ENCODE data around the gene CHRNB4. TPM values are rescaled to one million over a fixed set of nuclear protein-coding genes. Genes with fewer than 3 reads are reported as not detected.

Gene CHRNB4
- total and polyA plus RNA-seq, 2 donors (not counting 1 experiment from before 2014, with no cell fraction given): not detected

DNA sequence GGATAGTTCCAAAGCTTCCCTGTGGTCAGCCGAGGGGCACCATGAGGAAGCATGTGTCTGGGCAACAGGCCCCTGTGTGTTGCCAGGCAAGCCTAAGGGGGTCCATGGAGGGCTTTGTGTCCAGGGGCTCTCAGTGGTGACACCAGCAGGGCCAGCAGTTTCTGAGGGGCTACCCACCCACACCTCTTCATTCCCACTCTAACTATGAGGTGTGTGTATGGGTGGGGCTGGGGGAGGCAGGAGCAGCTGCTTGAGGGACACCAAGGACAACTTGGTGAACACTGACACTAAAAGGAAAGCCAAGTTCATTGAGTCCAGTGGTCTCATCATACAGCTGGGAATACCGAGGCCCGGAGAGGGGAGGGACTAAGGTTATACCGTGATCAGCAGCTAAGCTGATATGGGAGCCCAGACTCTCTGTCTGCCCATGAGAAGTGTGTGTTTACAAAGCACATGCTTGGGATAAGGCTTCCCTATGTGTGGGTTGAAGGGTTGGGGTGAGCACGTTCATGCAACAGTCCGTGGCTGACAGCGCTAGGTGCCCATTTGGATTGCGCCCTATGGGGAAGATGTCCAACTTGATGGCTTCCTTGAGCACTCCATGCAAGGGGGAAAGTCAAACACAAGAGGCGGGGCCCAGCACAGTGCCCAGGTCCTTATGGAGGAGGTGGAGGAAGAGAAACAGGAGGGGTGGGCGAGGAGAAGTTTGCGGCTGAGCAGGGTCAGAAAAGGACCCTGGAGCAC, 34.8 kb upstream of the CHRNB4 start:
- H3K79me2 ChIP-seq (ENCODE audit: control insufficient read depth, insufficient read depth, low read length): no peaks in the 10 kb centered on the region
- H3K27me3 ChIP-seq (ENCODE audit: control insufficient read depth, insufficient read depth, low read length): no peaks in the 10 kb centered on the region
- H3K4me1 ChIP-seq (ENCODE audit: control insufficient read depth, extremely low read depth, insufficient read depth, low read length): no peaks in the 10 kb centered on the region
- TF ChIP-seq EZH2 (IDR thresholded peaks at IDR 0.05; ENCODE audit: low read length, missing control alignments): no peak
- no peak for TF ChIP-seq CTCF (conservative IDR thresholded peaks at IDR 0.05 in 1 of 2, IDR thresholded peaks at IDR 0.05 in 1 of 2; ENCODE audit: low read depth in 1 of 2, low read length in 2 of 2)
- H4K20me1 ChIP-seq (ENCODE audit: control insufficient read depth, extremely low read depth, insufficient read depth, low read length): no peaks in the 10 kb centered on the region
- H2AFZ ChIP-seq (ENCODE audit: low read length): no peak overlapping the region
- H3K36me3 ChIP-seq (ENCODE audit: control insufficient read depth, insufficient read depth, low read length): no peaks in the 10 kb centered on the region
- no peak for DNase-seq (ENCODE audit: low read depth in 2 of 2)
- no peak overlapping the region for H3K9ac ChIP-seq (ENCODE audit: insufficient read depth, low read length)
- H3K9me3 ChIP-seq (ENCODE audit: control insufficient read depth, insufficient read depth, low read depth, low read length): no peaks in the 10 kb centered on the region
- H3K4me3 ChIP-seq (replicated peaks in 1 of 4; ENCODE audit: control extremely low read depth in 1 of 4, insufficient read depth in 1 of 4, low read depth in 3 of 4, low read length in 4 of 4): no peak overlapping the region
- H3K4me2 ChIP-seq (ENCODE audit: extremely low read depth, insufficient read depth, low read length): no peak overlapping the region
- H3K27ac ChIP-seq (ENCODE audit: insufficient read depth, low read length): no peak overlapping the region

DNA sequence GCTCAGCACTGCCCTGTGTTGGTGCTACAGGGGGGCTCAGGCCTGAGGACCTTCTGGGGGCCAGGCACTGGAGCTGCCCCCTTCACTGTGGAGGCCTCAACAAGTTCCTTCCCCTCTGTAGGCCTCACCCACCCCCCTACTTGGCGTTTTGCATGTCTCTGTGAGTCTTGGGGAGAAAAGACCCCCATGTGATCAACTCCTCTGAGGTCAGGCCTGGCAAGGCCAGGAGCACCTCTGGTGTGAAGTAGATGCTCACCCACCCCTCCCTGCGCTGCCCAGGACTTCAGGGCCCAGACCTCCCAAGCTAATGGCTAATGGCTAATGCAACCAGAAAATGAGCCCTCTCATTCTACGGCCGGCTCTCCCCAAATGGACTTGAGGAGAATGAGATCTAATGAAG, 34.2 kb upstream of the CHRNB4 start:
- no peak overlapping the region for H3K4me2 ChIP-seq (ENCODE audit: extremely low read depth, insufficient read depth, low read length)
- no peak overlapping the region for H3K9ac ChIP-seq (ENCODE audit: insufficient read depth, low read length)
- H3K27me3 ChIP-seq (ENCODE audit: control insufficient read depth, insufficient read depth, low read length): no peaks in the 10 kb centered on the region
- H3K36me3 ChIP-seq (ENCODE audit: control insufficient read depth, insufficient read depth, low read length): no peaks in the 10 kb centered on the region
- no peak for TF ChIP-seq CTCF (conservative IDR thresholded peaks at IDR 0.05 in 1 of 2, IDR thresholded peaks at IDR 0.05 in 1 of 2; ENCODE audit: low read depth in 1 of 2, low read length in 2 of 2)
- no peak for TF ChIP-seq EZH2 (IDR thresholded peaks at IDR 0.05; ENCODE audit: low read length, missing control alignments)
- no peaks in the 10 kb centered on the region for H3K4me1 ChIP-seq (ENCODE audit: control insufficient read depth, extremely low read depth, insufficient read depth, low read length)
- H3K4me3 ChIP-seq (replicated peaks in 1 of 4; ENCODE audit: control extremely low read depth in 1 of 4, insufficient read depth in 1 of 4, low read depth in 3 of 4, low read length in 4 of 4): no peak overlapping the region
- H3K27ac ChIP-seq (ENCODE audit: insufficient read depth, low read length): no peak overlapping the region
- no peaks in the 10 kb centered on the region for H3K79me2 ChIP-seq (ENCODE audit: control insufficient read depth, insufficient read depth, low read length)
- no peaks in the 10 kb centered on the region for H3K9me3 ChIP-seq (ENCODE audit: control insufficient read depth, insufficient read depth, low read depth, low read length)
- no peaks in the 10 kb centered on the region for H4K20me1 ChIP-seq (ENCODE audit: control insufficient read depth, extremely low read depth, insufficient read depth, low read length)
- no peak for DNase-seq (ENCODE audit: low read depth in 2 of 2)
- no peak overlapping the region for H2AFZ ChIP-seq (ENCODE audit: low read length)

DNA sequence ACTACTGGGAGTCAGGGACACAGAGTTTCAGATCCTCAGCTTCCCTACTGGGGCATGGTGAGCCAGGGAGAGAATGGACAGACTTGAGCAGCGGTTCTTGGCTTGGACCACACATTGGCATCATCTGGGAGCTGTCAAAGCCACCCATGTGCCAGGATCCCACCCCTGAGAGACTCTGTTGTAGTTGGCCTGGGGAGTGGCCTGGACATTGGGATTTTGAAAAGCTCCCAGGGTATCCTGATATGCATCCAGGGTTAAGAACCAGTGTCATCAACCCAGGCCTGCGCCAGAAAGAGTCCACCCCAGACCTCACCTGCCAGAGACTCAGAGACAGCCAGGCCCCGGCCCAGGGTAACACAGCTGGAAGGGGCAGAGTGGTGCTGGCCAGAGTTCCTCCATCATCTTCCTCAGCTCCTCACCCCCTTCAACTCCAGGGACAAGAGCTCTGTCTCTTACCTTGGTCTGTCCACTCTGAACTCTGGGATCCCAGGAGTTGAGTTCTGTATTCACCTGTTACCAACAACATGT, 33.0 kb upstream of the CHRNB4 start:
- Histone ChIP-seq H3K27me3 (ENCODE audit: control insufficient read depth, insufficient read depth, low read length) (no peaks in the 10 kb centered on the region), H3K79me2 (ENCODE audit: control insufficient read depth, insufficient read depth, low read length) (no peaks in the 10 kb centered on the region), H3K36me3 (ENCODE audit: control insufficient read depth, insufficient read depth, low read length) (no peaks in the 10 kb centered on the region), H3K4me1 (ENCODE audit: control insufficient read depth, extremely low read depth, insufficient read depth, low read length) (no peaks in the 10 kb centered on the region), H2AFZ (ENCODE audit: low read length) (no peak overlapping the region), H3K27ac (ENCODE audit: insufficient read depth, low read length) (no peak overlapping the region), H3K9ac (ENCODE audit: insufficient read depth, low read length) (no peak overlapping the region), H3K4me2 (ENCODE audit: extremely low read depth, insufficient read depth, low read length) (no peak overlapping the region), H4K20me1 (ENCODE audit: control insufficient read depth, extremely low read depth, insufficient read depth, low read length) (no peaks in the 10 kb centered on the region), H3K4me3 (replicated peaks in 1 of 4; ENCODE audit: control extremely low read depth in 1 of 4, insufficient read depth in 1 of 4, low read depth in 3 of 4, low read length in 4 of 4) (no peak overlapping the region), H3K9me3 (ENCODE audit: control insufficient read depth, insufficient read depth, low read depth, low read length) (no peaks in the 10 kb centered on the region)
- no peak for DNase-seq (ENCODE audit: low read depth in 2 of 2)
- no peak for TF ChIP-seq CTCF (conservative IDR thresholded peaks at IDR 0.05 in 1 of 2, IDR thresholded peaks at IDR 0.05 in 1 of 2; ENCODE audit: low read depth in 1 of 2, low read length in 2 of 2)
- no peak for TF ChIP-seq EZH2 (IDR thresholded peaks at IDR 0.05; ENCODE audit: low read length, missing control alignments)

Data from fibroblast of lung (primary cell).